Measurements from ENCODE around the gene TMEM187.

GRCh38 chrX:153922932-153923857 is 49.4 kb upstream of the TMEM187 start:
- no peak for TF ChIP-seq POLR2AphosphoS5 (IDR thresholded peaks at IDR 0.05; ENCODE audit: low read depth, low read length)
- no peak for TF ChIP-seq TAF1 (IDR thresholded peaks at IDR 0.05; ENCODE audit: borderline replicate concordance, insufficient read depth, low read length)
- no peak for TF ChIP-seq REST (IDR thresholded peaks at IDR 0.05; ENCODE audit: insufficient read depth in 1 of 2, low read depth in 2 of 2, low read length in 2 of 2)
- TF ChIP-seq SIN3A (IDR thresholded peaks at IDR 0.05; ENCODE audit: borderline replicate concordance, insufficient read depth, low read length) = no peak
- no peak for TF ChIP-seq FOXP2 (optimal IDR thresholded peaks at IDR 0.05; ENCODE audit: borderline replicate concordance, extremely low read depth, extremely low read length, insufficient read depth)

All from PFSK-1 (cell line).